Testis (tissue), 3 donors: ENCODE measurements around the gene GID4. TPM values are rescaled to one million over a fixed set of nuclear protein-coding genes. Genes with fewer than 3 reads are reported as not detected.

Source experiments
- DNase-seq: peaks from one replicate; pipeline ENCODE4 v3.0.0-alpha.2; 2019
- H3K27ac ChIP-seq, 2 donors: fragments of 200-600 bp; sonication (generic); one replicate each; pipeline ENCODE4 v1.5.1; 2019
- H3K27me3 ChIP-seq: fragments of 200-600 bp; sonication (generic); one replicate; pipeline ENCODE4 v1.5.1; 2019
- H3K36me3 ChIP-seq: fragments of 200-600 bp; sonication (generic); one replicate; pipeline ENCODE4 v1.5.1; 2017; ENCODE audit warnings: low read depth; ENCODE audit errors: missing control alignments
- H3K4me1 ChIP-seq: fragments of 200-600 bp; sonication (generic); one replicate; pipeline ENCODE4 v1.5.1; 2019
- H3K4me3 ChIP-seq, 2 donors: fragments of 200-600 bp; sonication (generic); one replicate each; pipeline ENCODE4 v1.5.1; 2017 to 2019
- H3K9me3 ChIP-seq: fragments of 200-600 bp; sonication (generic); one replicate; pipeline ENCODE4 v1.5.1; 2017
- POLR2A ChIP-seq: fragments of 450-650 bp; IDR thresholded peaks from one replicate; pipeline ENCODE4 v1.6.1; 2017; ENCODE audit warnings: antibody characterized with exemption, mild to moderate bottlenecking, moderate library complexity
- WGBS, 2 donors: methylation state at CpG; one replicate each; pipeline ENCODE4 v1.1.5; 2018; 5-methylcytosine and 5-hydroxymethylcytosine counted together
- intact Hi-C: fragments of 100-400 bp; cut with DNase I; formaldehyde crosslinking; loops from one replicate; pipeline ENCODE4 v1.15.1; 2023; ENCODE audit warnings: low total_unique reads
- polyA plus RNA-seq: library from polyadenylated mRNA; stranded (reverse); fragments of 350-450 nt; fragmentation: Illumina TruSeq; extraction: RNeasy Lipid Tissue Mini Kit (QIAGEN cat#74804); gene quantifications from one replicate; pipeline ENCODE4 v1.2.3, GENCODE V29; 2014; ENCODE audit warnings: low read depth, low replicate concordance; ENCODE audit not compliant: insufficient read depth
- total RNA-seq, 2 donors: library from RNA; depleted of rRNA; stranded (reverse); fragments of >200 nt; gene quantifications; one replicate each; pipeline ENCODE4 v1.2.3, GENCODE V29; 2016
- TF ChIP-seq, protein P1 (sequence below), 3 experiments: fragments of 450-650 bp in 2 of 3; fragments of 200-600 bp in 1 of 3; sonication (generic) in 1 of 3; IDR thresholded peaks; one replicate each; pipeline ENCODE4 v1.5.1; 2016 to 2019; ENCODE audit warnings: antibody characterized with exemption in 3 of 3, mild to moderate bottlenecking in 2 of 3, moderate library complexity in 1 of 3

GID4 gene
- total and polyA plus RNA-seq, 3 donors from 2014 or later = 28.6 to 88.3 (median 36.1) TPM

DNA sequence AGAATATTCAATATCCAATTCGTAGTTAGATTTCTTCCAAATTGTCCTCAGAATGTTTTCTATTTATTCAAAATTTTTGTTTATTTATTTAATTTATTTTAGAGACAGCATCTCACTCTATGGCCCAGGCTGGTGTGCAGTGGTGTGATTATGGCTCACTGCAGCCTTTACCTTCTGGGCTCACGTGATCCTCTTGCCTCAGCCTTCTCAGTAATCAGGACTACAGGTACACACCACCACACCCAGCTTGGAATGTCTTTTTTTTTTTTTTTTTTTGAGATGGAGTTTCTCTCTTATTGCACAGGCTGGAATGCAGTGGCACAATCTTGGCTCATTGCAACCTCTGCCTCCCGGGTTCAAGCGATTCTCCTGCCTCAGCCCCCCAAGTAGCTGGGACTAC is 45.0 kb downstream of the GID4 start:
- intact Hi-C loops = no loop called here
- Histone ChIP-seq H3K27ac (no peak overlapping the region), H3K9me3 (no peaks in the 10 kb centered on the region), H3K4me3 (no peak overlapping the region), H3K36me3 (no peaks in the 10 kb centered on the region), H3K4me1 (peaks cover 6% of the 10 kb centered on the region), H3K27me3 (no peaks in the 10 kb centered on the region)
- DNase-seq = no peak
- no peak for TF ChIP-seq POLR2A
- TF ChIP-seq, protein P1, sequence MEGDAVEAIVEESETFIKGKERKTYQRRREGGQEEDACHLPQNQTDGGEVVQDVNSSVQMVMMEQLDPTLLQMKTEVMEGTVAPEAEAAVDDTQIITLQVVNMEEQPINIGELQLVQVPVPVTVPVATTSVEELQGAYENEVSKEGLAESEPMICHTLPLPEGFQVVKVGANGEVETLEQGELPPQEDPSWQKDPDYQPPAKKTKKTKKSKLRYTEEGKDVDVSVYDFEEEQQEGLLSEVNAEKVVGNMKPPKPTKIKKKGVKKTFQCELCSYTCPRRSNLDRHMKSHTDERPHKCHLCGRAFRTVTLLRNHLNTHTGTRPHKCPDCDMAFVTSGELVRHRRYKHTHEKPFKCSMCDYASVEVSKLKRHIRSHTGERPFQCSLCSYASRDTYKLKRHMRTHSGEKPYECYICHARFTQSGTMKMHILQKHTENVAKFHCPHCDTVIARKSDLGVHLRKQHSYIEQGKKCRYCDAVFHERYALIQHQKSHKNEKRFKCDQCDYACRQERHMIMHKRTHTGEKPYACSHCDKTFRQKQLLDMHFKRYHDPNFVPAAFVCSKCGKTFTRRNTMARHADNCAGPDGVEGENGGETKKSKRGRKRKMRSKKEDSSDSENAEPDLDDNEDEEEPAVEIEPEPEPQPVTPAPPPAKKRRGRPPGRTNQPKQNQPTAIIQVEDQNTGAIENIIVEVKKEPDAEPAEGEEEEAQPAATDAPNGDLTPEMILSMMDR (IDR thresholded peaks at IDR 0.05) = no peak
- WGBS, 2 donors = 89 to 96% methylated on average over 4 of the region's 4 CpGs

DNA sequence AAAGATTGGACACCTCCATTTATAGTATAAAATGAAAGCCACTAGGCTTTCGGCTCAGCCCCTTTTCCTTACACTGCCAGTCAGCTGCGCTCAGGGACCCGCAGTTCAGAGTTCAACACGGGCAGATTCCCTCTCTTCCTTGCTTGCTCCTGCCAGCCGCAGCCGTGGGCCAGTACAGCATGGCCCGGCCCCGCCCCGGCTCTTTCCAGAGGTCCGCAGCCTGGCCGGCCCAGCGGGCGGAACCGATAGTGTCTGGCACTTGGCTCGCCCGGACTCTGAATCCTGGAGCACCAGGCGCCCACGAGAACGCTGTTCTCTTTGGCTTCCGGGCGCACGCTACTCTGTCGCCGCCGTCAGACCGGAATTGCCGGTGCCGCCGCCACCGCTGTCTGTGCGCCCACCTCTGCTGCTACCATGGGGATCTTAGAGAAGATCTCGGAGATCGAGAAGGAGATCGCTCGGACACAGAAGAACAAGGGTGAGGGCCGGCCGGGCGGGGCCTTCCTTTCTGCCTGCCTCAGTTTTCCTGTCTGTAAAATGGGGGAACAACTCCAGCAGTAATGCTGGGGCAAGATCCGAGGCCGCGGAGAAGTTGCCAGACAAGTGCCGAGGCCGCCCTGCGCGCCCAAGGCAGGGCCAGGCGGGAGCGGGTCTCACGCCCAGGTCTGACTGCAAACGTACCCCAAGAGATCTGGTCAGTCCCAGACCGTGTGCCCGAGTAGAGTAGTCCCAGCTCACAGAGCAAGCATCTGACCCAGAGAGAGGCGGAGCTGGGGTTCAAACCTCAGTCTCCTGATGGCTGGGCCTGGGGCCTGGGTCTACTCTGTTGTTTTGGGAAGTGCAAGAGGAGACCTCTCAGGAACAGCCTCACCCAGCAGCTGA is 48.6 kb downstream of the GID4 start, which contains the start of gene DRG2:
TSS of gene DRG2 (plus strand) at position 339 of the 882 bp plus-strand sequence. CDS start at position 415, 76 bp downstream.
- peak; percentile 92 for DNase-seq
- Histone ChIP-seq H3K27me3 (no peaks in the 10 kb centered on the region), H3K4me1 (peaks cover 6% of the 10 kb centered on the region), H3K4me3 (peak within 1 kb of the TSS; percentile 76 to 86), H3K36me3 (no peaks in the 10 kb centered on the region), H3K27ac (peak within 1 kb of the TSS; percentile 46 to 76), H3K9me3 (no peaks in the 10 kb centered on the region)
- TF ChIP-seq POLR2A = no peak
- TF ChIP-seq, protein P1 (IDR thresholded peaks at IDR 0.05) = no peak
- intact Hi-C loops = no loop called here
- WGBS, 2 donors = 0 to 2% methylated on average over 3 to 52 of the region's 52 CpGs

DNA sequence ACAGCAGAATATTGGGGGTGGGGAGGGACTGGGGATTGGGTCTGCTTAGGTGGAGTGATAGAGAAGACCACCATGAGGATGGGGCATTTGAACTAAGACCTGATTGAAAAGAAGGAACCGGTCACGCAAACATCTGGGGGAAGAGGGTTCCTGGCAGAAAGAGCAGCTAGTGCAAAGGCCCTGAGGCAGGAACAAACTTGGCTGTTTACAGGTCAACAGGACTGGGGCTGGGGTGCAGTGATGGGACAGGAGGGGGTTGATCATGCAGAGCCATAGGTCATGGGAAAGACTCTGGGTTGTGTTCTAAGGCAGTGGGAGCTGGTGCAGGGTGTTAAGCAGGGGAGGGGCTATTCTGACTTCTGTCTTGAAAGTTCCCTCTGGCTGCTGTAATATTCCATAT is 50.4 kb downstream of the GID4 start:
- 92 to 93% methylated on average over 2 of the region's 2 CpGs for WGBS, 2 donors

DNA sequence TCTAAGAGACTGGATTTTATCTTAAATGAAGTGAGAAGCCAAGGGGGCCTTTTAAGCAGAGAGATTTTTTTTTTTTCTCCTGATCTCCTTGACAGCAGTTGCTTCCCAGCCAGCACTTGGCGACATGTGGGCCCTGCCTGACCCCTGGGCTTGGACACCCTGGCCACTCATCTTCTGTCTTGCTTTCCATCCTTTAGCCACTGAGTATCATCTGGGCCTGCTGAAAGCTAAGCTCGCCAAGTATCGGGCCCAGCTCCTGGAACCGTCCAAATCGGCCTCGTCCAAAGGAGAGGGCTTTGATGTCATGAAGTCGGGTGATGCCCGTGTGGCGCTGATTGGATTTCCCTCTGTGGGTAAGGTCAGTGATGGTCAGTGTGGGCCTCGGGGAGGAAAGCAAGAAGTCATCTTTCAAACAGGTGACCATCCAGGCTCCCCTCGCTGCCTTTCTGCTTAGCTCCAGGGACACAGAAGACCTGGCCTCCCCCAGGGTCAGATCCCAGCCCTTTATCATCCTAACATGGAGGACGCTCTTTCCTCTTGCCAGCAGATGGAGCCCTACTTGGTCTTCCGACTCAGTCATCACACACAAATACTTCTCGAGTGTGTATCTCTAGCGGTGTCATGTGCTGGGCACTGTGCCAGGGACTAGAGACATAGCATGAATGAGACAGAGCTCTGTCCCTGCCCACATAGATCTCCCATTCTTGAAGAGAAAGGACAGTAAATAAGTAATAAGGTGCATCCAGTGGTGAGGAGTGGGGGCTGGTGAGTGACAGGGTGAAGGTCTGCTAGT is 54.6 kb downstream of the GID4 start:
- no peak overlapping the region for H3K27ac ChIP-seq
- 72 to 75% methylated on average over 15 of the region's 15 CpGs for WGBS, 2 donors
- H3K9me3 ChIP-seq = no peaks in the 10 kb centered on the region
- H3K4me3 ChIP-seq = no peak overlapping the region
- intact Hi-C loops = no loop called here
- TF ChIP-seq POLR2A = no peak
- TF ChIP-seq, protein P1 (IDR thresholded peaks at IDR 0.05) = no peak
- DNase-seq = peak; percentile 57
- H3K27me3 ChIP-seq = no peaks in the 10 kb centered on the region
- H3K36me3 ChIP-seq = no peaks in the 10 kb centered on the region
- H3K4me1 ChIP-seq = no peaks in the 10 kb centered on the region

More for the DNA sequence above, 50.4 kb downstream of the GID4 start:
- no peak for DNase-seq
- Histone ChIP-seq H3K9me3 (no peaks in the 10 kb centered on the region), H3K36me3 (no peaks in the 10 kb centered on the region), H3K4me3 (no peak overlapping the region), H3K4me1 (peaks cover 6% of the 10 kb centered on the region), H3K27ac (no peak overlapping the region), H3K27me3 (no peaks in the 10 kb centered on the region)
- intact Hi-C loops = no loop called here
- TF ChIP-seq POLR2A = no peak
- TF ChIP-seq, protein P1 (IDR thresholded peaks at IDR 0.05) = no peak
